Activated CD8-positive, alpha-beta memory T cell treated with anti-CD3 and anti-CD28 coated beads for 36 hours (primary cell): Measurements from ENCODE around the gene FHDC1. TPM values are rescaled to one million over a fixed set of nuclear protein-coding genes. Genes with fewer than 3 reads are reported as not detected.

Source experiments
- CTCF ChIA-PET: fragments of 350-600 bp; sonication (Branson Sonifier 250); formaldehyde crosslinking; loops from one replicate; lab custom pipeline; 2021; ENCODE audit warnings: antibody characterized with exemption; lab: Charles Lee
- POLR2A ChIA-PET: fragments of 350-600 bp; sonication (Branson Sonifier 250); formaldehyde crosslinking; loops from one replicate; lab custom pipeline; 2021; ENCODE audit warnings: antibody characterized with exemption; lab: Charles Lee
- total RNA-seq, 2 experiments: library from RNA; stranded (reverse); gene quantifications; one replicate each; pipeline ENCODE4 v1.2.3, GENCODE V29; 2021

The FHDC1 gene
- total RNA-seq, 2 experiments from 2014 or later = 0.04 to 0.06 TPM

DNA sequence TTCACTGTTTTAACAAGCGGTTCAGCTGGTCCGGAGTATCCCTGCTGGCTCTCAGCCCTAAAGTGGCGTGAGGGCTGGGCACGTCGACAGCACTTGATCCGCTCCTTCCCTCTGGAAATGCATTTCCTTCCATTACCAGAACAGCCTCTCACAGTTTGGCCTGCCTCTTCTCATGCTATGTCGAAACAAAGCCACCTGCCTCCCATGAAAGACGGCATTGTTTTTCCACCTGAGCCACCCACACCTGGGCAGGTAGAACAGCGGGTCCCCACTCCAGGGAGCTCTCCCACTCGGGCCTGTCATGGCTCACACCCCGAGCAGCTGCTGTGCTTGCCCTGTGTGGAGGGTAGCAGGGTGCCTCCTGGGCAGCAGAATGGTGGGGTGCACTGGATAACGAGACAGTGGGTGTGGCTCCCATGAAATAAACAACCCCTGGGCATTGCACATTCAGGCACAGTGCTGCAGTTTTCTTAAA lies 86.2 kb downstream of the FHDC1 start:
- CTCF ChIA-PET = no interaction called here
- POLR2A ChIA-PET = no interaction called here

DNA sequence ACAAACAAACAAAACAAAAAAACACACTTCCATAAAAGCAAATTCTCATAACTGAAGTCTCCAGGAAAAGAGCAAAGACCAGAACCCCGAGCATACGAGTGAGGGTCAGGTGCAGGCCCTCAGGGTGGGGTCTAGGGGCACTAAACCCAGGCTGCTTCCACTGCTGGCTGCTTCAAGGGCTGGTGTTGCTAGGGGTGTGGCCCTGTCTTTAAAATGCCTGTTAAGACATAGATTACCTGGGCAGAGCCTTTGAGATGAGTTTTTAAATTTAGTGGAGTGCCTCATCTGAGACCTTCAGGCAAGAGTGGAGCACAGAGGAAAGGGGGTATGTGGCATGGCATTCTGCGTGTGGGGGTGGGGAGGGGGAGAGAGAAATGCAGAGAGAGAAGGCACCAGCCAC lies 87.0 kb downstream of the FHDC1 start:
- CTCF ChIA-PET = no interaction called here
- POLR2A ChIA-PET = no interaction called here

DNA sequence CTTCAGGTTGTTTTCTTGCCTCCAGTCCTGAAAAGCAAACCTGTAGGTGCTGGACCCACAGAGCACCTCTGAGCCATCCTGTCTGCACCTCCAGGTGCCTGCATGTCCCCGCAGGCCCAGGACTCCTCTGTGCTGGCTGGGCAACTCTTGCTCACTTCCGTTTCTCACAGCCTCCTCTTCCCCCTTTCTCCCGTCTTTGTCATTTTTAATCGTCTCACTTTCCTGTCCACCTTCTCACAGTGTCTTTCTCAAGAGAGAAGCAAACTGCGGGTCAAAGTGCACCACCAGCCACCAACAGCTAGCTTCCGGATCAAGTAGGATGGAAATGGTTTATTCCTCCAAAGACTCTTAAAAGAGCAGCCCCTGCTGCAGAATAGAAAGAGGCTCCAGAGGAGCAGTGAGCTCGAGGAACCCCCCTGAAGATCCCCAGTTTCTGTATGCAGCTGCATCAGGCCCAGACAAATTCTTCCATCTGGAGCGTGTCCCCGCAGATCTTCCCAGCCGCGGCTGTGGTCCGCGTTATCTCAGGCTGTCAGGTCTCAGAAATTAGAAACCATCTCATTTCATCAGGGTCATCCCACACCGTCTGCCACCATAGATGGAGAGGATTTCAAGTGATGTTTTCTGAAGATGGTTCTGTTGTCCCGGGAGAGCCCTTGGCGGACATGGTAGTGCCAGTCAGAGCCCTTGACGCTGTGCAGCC lies 87.7 kb downstream of the FHDC1 start:
- POLR2A ChIA-PET = no interaction called here
- CTCF ChIA-PET = no interaction called here

DNA sequence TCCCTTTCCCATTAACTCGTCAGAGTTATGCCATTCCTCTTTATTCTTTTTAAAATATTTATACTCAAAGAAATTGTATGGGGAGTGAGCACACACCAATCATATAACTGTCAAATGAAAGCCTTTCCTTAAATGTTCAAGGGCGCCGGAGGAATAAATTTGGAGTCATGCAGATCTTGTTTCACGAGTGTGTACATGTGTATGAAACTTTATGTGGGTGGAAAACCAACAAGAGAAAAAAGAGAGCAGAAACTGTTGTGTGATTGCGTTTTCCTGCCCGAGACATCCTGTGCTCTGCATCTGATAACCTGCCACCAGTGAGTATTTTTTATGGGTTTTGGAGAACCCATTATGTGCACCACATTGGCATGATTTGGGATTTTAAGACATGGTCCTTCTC lies 88.3 kb downstream of the FHDC1 start:
- ChIA-PET POLR2A (no interaction called here), CTCF (no interaction called here)

DNA sequence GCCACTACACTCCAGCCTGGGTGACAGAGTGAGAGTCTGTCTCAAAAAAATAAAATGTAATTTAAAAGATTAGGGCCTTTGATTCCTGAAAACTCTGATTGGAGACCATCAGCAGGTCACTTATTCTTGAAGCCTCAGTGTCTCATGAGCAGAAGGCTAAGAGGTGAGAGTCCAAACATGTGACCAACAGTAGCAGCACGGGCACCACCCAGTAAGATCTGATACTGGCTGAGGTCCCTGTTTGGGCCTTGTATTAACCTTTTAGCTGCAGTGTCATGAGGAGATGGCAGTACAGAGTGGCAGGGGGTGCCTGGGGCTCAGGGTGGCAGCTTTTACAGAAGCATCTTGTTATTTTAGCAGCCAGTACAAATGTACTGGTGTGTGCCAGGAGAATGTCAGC lies 89.3 kb downstream of the FHDC1 start:
- ChIA-PET POLR2A (no interaction called here), CTCF (no interaction called here)

GRCh38 chr4:153026591-153027346 lies 90.6 kb downstream of the FHDC1 start:
- ChIA-PET CTCF (no interaction called here), POLR2A (interaction anchor here (0.6 kb wide), 1 partner anchor 186 kb away, joined by 8 read pairs; no protein-coding TSS in a partner anchor)

DNA sequence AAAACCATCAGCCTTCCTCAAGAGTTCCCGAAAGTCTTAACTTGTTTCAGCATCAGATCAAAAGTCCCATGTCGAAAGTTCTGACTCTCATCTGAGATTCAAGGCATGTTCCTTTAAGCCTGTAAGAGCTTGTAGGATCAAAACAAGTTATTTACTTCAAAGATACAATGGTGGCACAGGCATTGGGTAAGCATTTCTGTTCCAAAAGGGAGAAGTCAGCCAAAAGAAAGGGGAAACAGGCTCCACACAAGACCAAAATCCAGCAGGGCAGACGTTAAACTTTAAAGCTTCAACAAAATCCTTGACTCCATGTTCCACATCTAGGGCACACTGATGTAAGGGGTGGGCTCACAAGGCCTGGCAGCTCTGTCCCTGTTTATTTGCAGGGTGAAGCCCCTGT lies 91.7 kb downstream of the FHDC1 start:
- ChIA-PET CTCF (no interaction called here), POLR2A (no interaction called here)

GRCh38 chr4:153028535-153028934 lies 92.4 kb downstream of the FHDC1 start:
- CTCF ChIA-PET = no interaction called here
- POLR2A ChIA-PET = no interaction called here

Other genes starting within 250 kb of the FHDC1 start
- gene TIGD4, start 156.6 kb upstream of the FHDC1 start, total RNA-seq = under 1 TPM; 0.65 to 0.80 TPM
- gene ARFIP1, start 156.4 kb upstream of the FHDC1 start, total RNA-seq = 10 to 100 TPM; 13.1 to 13.8 TPM